K562 (cell line): ENCODE results near the gene GPR52.

ENCODE experiments used
- ARID4B ChIP-seq: sonication (generic); formaldehyde crosslinking; IDR thresholded peaks from 2 replicates; pipeline ENCODE4 v1.8.0; 2022; ENCODE audit warnings: mild to moderate bottlenecking, missing genetic modification reagents
- CTCF ChIP-seq, 3 experiments: IDR thresholded peaks in 2 of 3; conservative IDR thresholded peaks in 1 of 3; 2 replicates each; pipeline ENCODE4 v1.5.1; 2011 to 2012; ENCODE audit warnings: low read length in 3 of 3, mild to moderate bottlenecking in 3 of 3, control low read depth in 2 of 3, improper control_type of control experiment in 1 of 3, inconsistent platforms in 1 of 3, low read depth in 1 of 3, mixed read lengths in 1 of 3, moderate library complexity in 1 of 3; ENCODE audit not compliant: insufficient read depth in 2 of 3
- E2F5 ChIP-seq: sonication (generic); formaldehyde crosslinking; IDR thresholded peaks from 2 replicates; pipeline ENCODE4 v1.8.0; 2022; ENCODE audit warnings: mild to moderate bottlenecking, missing genetic modification reagents
- HCFC1 ChIP-seq: IDR thresholded peaks from 2 replicates; pipeline ENCODE4 v1.6.1; 2012; ENCODE audit warnings: low read depth, low read length, improper control_type of control experiment
- HINFP ChIP-seq: fragments of 450-650 bp; conservative IDR thresholded peaks from 2 replicates; pipeline ENCODE4 v1.6.1; 2016; ENCODE audit warnings: missing genetic modification characterization, low read depth, mild to moderate bottlenecking, control low read depth, missing compliant biosample characterization
- PYGO2 ChIP-seq: fragments of 450-650 bp; IDR thresholded peaks from 2 replicates; pipeline ENCODE4 v1.6.1; 2016; ENCODE audit warnings: mild to moderate bottlenecking, missing genetic modification characterization, moderate library complexity, missing compliant biosample characterization
- RHOXF2B ChIP-seq: fragments of 250-450 bp; sonication (Bioruptor Pico); conservative IDR thresholded peaks from 2 replicates; pipeline ENCODE4 v1.5.1; 2021
- ZNF24 ChIP-seq: fragments of 450-650 bp; IDR thresholded peaks from 2 replicates; pipeline ENCODE4 v1.6.1; 2016

GRCh38 chr1:174398246-174398645 lies 49.5 kb upstream of the GPR52 start:
- TF ChIP-seq HINFP (tag) (no peak), ARID4B (CRISPR knock-in tag) (no peak), CTCF (IDR thresholded peaks at IDR 0.05 in 2 of 3, conservative IDR thresholded peaks at IDR 0.05 in 1 of 3; ENCODE audit: insufficient read depth in 2 of 3, low read depth in 1 of 3, low read length in 3 of 3) (no peak), E2F5 (CRISPR knock-in tag) (no peak), HCFC1 (no peak), ZNF24 (no peak), PYGO2 (tag) (no peak), RHOXF2B (CRISPR knock-in tag) (no peak)
